GM20000 (cell line): Measurements from ENCODE around the gene OR6B2.

ENCODE experiments used
- DNase-seq: peaks from one replicate; pipeline ENCODE4 v3.0.0; 2012; ENCODE audit warnings: low spot score
- CTCF ChIP-seq: IDR thresholded peaks from 2 replicates; pipeline ENCODE4 v1.5.1; 2012; ENCODE audit warnings: mild to moderate bottlenecking, control low read depth; ENCODE audit errors: extremely low read depth, missing control alignments

Gene OR6B2

DNA sequence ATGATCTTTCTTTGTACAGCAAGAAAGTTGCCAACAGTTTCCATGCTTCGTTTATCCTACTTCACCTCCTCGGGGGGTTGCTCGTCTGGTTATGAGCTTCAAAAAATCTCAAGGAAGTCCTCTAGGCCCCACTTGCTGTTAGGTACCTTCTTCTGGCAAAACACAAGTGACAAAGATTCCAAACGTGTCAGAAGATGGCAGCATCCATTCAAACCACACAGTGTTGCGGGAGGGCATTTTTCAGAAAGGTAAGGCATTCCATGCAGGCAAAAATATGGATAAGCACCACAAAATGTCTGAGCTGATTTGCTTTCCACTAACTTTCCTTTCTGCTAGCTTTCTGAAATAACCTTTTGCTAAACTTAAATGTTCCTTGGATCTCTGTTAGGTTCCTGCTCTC is 36.3 kb upstream of the OR6B2 start:
- no peak for TF ChIP-seq CTCF
- DNase-seq = no peak

GRCh38 chr2:240064898-240065297 is 34.7 kb upstream of the OR6B2 start:
- no peak for DNase-seq
- TF ChIP-seq CTCF = no peak

GRCh38 chr2:240060977-240061591 is 30.9 kb upstream of the OR6B2 start:
- DNase-seq = peak; percentile 54
- TF ChIP-seq CTCF = peak; percentile 40

DNA sequence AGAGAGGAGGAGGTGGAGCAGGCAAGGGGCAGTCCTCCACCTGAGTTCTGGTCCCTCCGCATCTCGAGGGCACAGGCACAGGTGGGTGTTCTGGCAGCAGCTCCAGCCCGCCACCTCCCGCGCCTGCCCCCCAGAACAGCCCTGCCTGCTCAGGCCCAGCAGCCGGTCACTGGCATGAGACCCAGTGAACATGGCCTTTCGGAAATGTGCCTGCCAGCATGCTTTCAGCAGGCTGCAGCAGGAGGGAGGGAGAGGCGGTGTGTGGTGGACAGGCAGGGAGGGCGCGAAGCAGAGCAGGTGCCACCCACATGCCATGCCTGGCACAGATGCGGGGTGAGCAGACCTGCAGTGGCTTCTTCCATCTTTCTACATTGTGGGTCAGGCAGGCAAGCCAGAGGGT is 26.4 kb upstream of the OR6B2 start:
- DNase-seq = no peak
- no peak for TF ChIP-seq CTCF

DNA sequence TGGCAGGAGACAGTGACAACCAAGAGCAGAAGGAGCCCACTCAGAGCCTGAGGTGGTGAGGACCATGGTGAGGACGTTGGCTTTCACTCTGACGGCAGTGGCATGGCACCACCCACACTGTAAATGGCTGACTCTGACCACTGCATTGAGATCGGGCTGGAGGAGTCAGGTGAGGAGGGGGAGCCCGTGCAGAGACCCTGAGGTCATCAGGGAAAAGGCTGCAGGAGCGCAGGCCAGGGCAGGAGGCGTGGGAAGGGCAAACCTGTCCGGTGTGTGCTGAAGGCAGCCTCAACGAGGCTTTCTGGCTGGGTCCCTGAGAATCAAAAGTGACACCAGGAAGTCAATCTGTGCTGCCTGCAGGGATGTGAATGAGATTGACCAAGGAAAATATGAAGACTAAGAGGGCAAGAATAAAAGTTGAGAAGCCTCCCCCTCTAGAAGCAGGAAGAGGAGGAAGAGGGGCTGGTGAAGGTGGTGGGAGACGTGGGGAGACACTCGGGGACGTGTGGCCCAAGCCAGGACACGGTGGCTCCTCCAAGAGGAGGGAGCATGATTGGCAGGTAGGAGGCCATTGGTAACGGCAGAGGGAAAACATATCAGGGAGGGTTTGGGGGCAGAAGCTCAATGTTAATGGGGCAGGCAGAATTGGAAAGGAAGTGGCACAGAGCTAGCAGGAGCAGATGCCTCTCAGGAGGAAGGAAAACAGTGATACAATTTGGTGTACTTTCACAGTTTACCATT is 25.1 kb upstream of the OR6B2 start:
- TF ChIP-seq CTCF = no peak
- no peak for DNase-seq

- TF ChIP-seq CTCF = no peak
- DNase-seq = no peak
These were observed 23.2 kb upstream of the OR6B2 start, which contains the start of gene OR6B3 for GRCh38 chr2:240053173-240054155. Gene OR6B3, minus strand, starts transcription at chr2:240053521.
